GM12864 (cell line): ENCODE data around the gene SIVA1.
A peak's percentile ranks its signal among the peaks of the same experiment; 100 is the strongest.

Source experiments
- DNase-seq: peaks from one replicate; pipeline ENCODE4 v3.0.0-alpha.2; 2011; ENCODE audit warnings: low read depth
- H3K4me3 ChIP-seq: 2 replicates; pipeline ENCODE4 v1.5.1; 2011; ENCODE audit warnings: mild to moderate bottlenecking, low read depth, low read length, control low read depth
- TF ChIP-seq, protein P1 (sequence below): IDR thresholded peaks from 2 replicates; pipeline ENCODE4 v1.5.1; 2011; ENCODE audit warnings: low read depth, mild to moderate bottlenecking, moderate library complexity, low read length, control low read depth, inconsistent platforms; ENCODE audit errors: missing control alignments

SIVA1 gene

GRCh38 chr14:104792945-104793702 lies 40.2 kb downstream of the SIVA1 start:
- no peak for DNase-seq
- no peak overlapping the region for H3K4me3 ChIP-seq
- TF ChIP-seq, protein P1, sequence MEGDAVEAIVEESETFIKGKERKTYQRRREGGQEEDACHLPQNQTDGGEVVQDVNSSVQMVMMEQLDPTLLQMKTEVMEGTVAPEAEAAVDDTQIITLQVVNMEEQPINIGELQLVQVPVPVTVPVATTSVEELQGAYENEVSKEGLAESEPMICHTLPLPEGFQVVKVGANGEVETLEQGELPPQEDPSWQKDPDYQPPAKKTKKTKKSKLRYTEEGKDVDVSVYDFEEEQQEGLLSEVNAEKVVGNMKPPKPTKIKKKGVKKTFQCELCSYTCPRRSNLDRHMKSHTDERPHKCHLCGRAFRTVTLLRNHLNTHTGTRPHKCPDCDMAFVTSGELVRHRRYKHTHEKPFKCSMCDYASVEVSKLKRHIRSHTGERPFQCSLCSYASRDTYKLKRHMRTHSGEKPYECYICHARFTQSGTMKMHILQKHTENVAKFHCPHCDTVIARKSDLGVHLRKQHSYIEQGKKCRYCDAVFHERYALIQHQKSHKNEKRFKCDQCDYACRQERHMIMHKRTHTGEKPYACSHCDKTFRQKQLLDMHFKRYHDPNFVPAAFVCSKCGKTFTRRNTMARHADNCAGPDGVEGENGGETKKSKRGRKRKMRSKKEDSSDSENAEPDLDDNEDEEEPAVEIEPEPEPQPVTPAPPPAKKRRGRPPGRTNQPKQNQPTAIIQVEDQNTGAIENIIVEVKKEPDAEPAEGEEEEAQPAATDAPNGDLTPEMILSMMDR, result no peak

DNA sequence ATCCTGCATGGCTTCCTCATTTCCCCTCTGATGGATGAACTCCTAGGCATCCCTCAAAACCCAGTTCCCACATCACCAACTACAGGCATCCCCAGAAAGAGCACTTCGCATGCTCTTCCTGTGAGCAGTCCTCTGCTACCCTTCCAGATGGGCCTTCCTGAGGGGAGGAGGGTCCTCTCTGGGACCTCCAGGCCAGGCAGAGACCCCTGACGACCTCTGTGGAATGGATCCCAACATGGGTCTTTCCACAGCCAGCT lies 40.7 kb downstream of the SIVA1 start:
- TF ChIP-seq, protein P1, result no peak
- DNase-seq, result no peak
- peak overlapping the region; percentile 63 for H3K4me3 ChIP-seq

DNA sequence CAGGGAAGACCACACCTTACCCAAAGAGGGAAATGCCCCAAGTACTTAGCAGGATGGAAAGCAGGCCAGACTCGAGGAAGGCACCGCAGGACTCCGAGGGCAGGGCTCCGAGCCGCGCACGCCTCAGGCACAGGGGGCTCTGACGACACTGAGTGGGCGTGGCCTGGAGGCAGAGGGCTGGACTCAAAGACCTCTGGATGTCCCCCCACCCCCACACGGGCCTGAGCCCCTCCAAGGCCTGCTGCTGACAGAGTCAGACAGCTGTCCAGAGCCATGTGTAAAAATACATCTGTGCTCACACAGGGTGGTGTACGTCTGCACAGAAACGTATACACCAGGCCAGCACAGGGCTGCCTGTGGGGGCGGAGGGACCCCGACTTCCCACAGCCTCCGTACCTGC lies 41.2 kb downstream of the SIVA1 start:
- TF ChIP-seq, protein P1, result no peak
- no peak for DNase-seq
- H3K4me3 ChIP-seq, result peak overlapping the region; percentile 63

DNA sequence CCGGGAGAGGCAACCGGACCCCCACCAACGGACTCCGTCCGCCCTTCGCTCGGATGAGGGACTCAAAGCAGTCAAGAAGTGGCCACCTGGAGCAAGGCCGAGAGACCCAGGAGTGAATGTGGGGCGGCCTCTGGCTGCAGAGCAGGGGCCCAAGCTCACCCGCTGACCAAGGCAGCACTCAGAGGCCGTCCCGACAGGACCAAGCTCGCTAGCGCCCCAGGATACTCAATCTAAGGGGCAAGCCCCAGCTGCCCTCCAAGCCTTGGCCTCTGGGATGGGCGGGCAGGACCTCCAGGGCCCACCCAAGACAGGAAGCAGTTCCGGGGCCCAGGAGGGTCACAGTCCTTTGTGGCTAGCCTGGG lies 41.7 kb downstream of the SIVA1 start:
- DNase-seq, result no peak
- TF ChIP-seq, protein P1, result no peak
- H3K4me3 ChIP-seq, result peak overlapping the region; percentile 63

GRCh38 chr14:104794993-104795780 lies 42.2 kb downstream of the SIVA1 start, which contains the start of gene AKT1:
Gene AKT1 (minus strand): TSS chr14:104795748. CDS start chr14:104792643, 3,105 bp downstream.
- DNase-seq, result no peak
- TF ChIP-seq, protein P1, result no peak
- peak within 1 kb of the TSS; percentile 63 for H3K4me3 ChIP-seq

- DNase-seq, result no peak
- peak overlapping the region; percentile 63 for H3K4me3 ChIP-seq
- TF ChIP-seq, protein P1, result no peak
Measured at GRCh38 chr14:104795781-104796686, 43.1 kb downstream of the SIVA1 start.
